Fibroblast of pulmonary artery (primary cell): ENCODE measurements around the gene HOXA5.

Experiments used
- DNase-seq: peaks from one replicate; pipeline ENCODE4 v3.0.0-alpha.2; 2010; ENCODE audit warnings: low read depth
- H3K4me3 ChIP-seq: replicated peaks from 2 replicates; pipeline ENCODE4 v1.5.1; 2011; ENCODE audit warnings: low read depth, mild to moderate bottlenecking, control low read depth, low read length, moderate library complexity
- CTCF ChIP-seq: IDR thresholded peaks from 2 replicates; pipeline ENCODE4 v1.5.1; 2011; ENCODE audit warnings: mild to moderate bottlenecking, control low read depth, low read length, inconsistent platforms; ENCODE audit errors: missing control alignments

Gene HOXA5

GRCh38 chr7:27111751-27112277 lies 31.7 kb downstream of the HOXA5 start:
- TF ChIP-seq CTCF = no peak
- no peak for DNase-seq
- H3K4me3 ChIP-seq = no peak overlapping the region

- no peak for TF ChIP-seq CTCF
- DNase-seq = peak; percentile 48
- H3K4me3 ChIP-seq = no peak overlapping the region
Measured at GRCh38 chr7:27111042-27111750, 32.3 kb downstream of the HOXA5 start.

- peak; percentile 65 for DNase-seq
- H3K4me3 ChIP-seq = no peak overlapping the region
- no peak for TF ChIP-seq CTCF
Measured at GRCh38 chr7:27110186-27111031, 33.1 kb downstream of the HOXA5 start.

GRCh38 chr7:27109466-27110185 lies 33.9 kb downstream of the HOXA5 start:
- no peak overlapping the region for H3K4me3 ChIP-seq
- no peak for TF ChIP-seq CTCF
- DNase-seq = no peak

GRCh38 chr7:27108390-27109127 lies 34.9 kb downstream of the HOXA5 start:
- no peak for TF ChIP-seq CTCF
- DNase-seq = no peak
- H3K4me3 ChIP-seq = no peak overlapping the region
